Stimulated activated memory B cell treated with anti-CD40 and anti-IgM and Interleukin-4, amounts not matched to agents 10 μg/mL and 1 μg/mL and 100 μg/mL, for 72 hours (primary cell): ENCODE data around the gene DSG4.

Experiments
- ATAC-seq: fragments of 150-1000 bp; cut with Tn5 transposase; 2 replicates; pipeline ENCODE4 v1.10.0; 2021
- H3K27ac Mint-ChIP-seq: one replicate; pipeline ENCODE4 v1.8.0; 2022; ENCODE audit warnings: mild to moderate bottlenecking, mixed read lengths
- H3K27me3 Mint-ChIP-seq: one replicate; pipeline ENCODE4 v1.8.0; 2022; ENCODE audit warnings: mixed read lengths
- H3K36me3 Mint-ChIP-seq: one replicate; pipeline ENCODE4 v1.8.0; 2022; ENCODE audit warnings: mixed read lengths
- H3K4me1 Mint-ChIP-seq: one replicate; pipeline ENCODE4 v1.8.0; 2022; ENCODE audit warnings: mixed read lengths
- H3K4me3 Mint-ChIP-seq: one replicate; pipeline ENCODE4 v1.8.0; 2022; ENCODE audit warnings: mild to moderate bottlenecking, moderate library complexity, mixed read lengths
- H3K9me3 Mint-ChIP-seq: one replicate; pipeline ENCODE4 v1.8.0; 2022; ENCODE audit warnings: mixed read lengths

DSG4 gene

GRCh38 chr18:31424383-31424988 is 47.9 kb downstream of the DSG4 start:
- Mint-ChIP-seq H3K4me1 (no peaks in the 10 kb centered on the region), H3K36me3 (no peaks in the 10 kb centered on the region), H3K9me3 (no peaks in the 10 kb centered on the region), H3K27me3 (no peaks in the 10 kb centered on the region), H3K4me3 (no peak overlapping the region), H3K27ac (no peak overlapping the region)
- no peak for ATAC-seq

DNA sequence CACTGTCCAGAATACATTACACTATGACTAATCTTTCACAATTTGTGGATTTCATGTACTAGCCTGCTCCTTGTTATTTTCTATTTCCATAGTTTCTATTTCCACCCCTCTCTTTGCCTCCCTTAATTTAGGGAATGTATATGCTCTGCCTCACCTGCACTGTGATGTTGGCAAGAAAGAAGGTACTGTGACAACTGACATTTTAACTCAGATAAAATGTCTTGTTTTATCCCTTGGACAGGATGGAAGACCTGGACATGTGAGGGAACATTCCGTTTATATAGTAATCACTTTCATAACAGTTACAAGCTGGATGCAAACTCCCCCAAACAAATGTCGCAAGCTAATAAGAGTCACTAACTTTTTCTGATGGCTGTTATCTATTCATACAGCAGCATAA is 49.4 kb downstream of the DSG4 start:
- no peaks in the 10 kb centered on the region for H3K36me3 Mint-ChIP-seq
- no peak overlapping the region for H3K4me3 Mint-ChIP-seq
- H3K27ac Mint-ChIP-seq: no peak overlapping the region
- H3K27me3 Mint-ChIP-seq: no peaks in the 10 kb centered on the region
- no peaks in the 10 kb centered on the region for H3K9me3 Mint-ChIP-seq
- no peaks in the 10 kb centered on the region for H3K4me1 Mint-ChIP-seq
- no peak for ATAC-seq

GRCh38 chr18:31426871-31427406 is 50.4 kb downstream of the DSG4 start:
- H3K4me3 Mint-ChIP-seq: no peak overlapping the region
- no peaks in the 10 kb centered on the region for H3K36me3 Mint-ChIP-seq
- ATAC-seq: no peak
- no peaks in the 10 kb centered on the region for H3K9me3 Mint-ChIP-seq
- H3K27ac Mint-ChIP-seq: no peak overlapping the region
- no peaks in the 10 kb centered on the region for H3K27me3 Mint-ChIP-seq
- H3K4me1 Mint-ChIP-seq: no peaks in the 10 kb centered on the region

DNA sequence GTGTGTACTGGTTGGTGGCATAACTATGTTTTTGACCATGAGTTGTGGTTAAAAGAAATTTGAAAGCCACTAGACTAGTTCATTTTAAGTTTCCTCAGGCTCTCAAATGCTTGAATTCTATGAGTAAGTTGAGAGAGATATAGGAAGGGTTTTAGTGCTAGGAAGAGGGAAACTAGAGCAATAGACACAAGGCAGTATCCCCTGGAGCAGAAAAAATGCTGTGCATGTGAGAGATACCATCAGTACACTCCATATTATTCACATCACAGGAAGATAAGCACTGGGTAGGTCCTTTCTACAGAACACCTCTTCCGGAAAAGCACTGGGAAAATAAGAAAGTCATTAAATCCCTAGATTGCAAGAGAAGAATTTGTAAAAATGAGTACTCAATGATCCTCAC is 51.6 kb downstream of the DSG4 start:
- no peaks in the 10 kb centered on the region for H3K36me3 Mint-ChIP-seq
- H3K27me3 Mint-ChIP-seq: no peaks in the 10 kb centered on the region
- H3K9me3 Mint-ChIP-seq: peaks cover 5% of the 10 kb centered on the region
- H3K4me1 Mint-ChIP-seq: no peaks in the 10 kb centered on the region
- H3K4me3 Mint-ChIP-seq: no peak overlapping the region
- H3K27ac Mint-ChIP-seq: no peak overlapping the region
- ATAC-seq: no peak

DNA sequence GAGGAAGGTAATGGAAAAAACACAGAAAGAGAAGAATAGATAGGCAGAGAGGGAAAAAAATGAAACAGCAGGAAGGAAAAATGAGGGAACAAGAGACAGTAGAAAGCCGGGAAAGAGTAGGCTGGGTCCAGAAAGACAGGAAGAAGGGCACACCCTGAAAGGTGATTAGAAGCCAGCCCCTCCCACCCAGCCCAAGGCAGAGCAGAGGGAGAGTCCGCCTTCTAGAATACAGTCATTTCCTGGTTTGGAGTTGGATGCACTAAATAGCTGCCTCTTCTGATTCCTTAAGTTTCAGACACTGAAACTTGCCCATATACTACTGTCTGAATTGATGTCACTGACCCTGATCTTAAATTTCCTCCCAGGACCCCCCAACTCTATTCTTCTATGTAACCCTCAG is 53.0 kb downstream of the DSG4 start:
- Mint-ChIP-seq H3K9me3 (peaks cover 8% of the 10 kb centered on the region), H3K27me3 (no peaks in the 10 kb centered on the region), H3K36me3 (no peaks in the 10 kb centered on the region), H3K4me1 (no peaks in the 10 kb centered on the region), H3K27ac (no peak overlapping the region), H3K4me3 (no peak overlapping the region)
- ATAC-seq: no peak

GRCh38 chr18:31430072-31430471 is 53.5 kb downstream of the DSG4 start:
- Mint-ChIP-seq H3K4me1 (no peaks in the 10 kb centered on the region), H3K36me3 (no peaks in the 10 kb centered on the region), H3K27me3 (no peaks in the 10 kb centered on the region), H3K9me3 (peaks cover 8% of the 10 kb centered on the region), H3K27ac (no peak overlapping the region), H3K4me3 (no peak overlapping the region)
- no peak for ATAC-seq

GRCh38 chr18:31430554-31430953 is 54.0 kb downstream of the DSG4 start:
- Mint-ChIP-seq H3K27me3 (no peaks in the 10 kb centered on the region), H3K27ac (no peak overlapping the region), H3K4me3 (no peak overlapping the region), H3K9me3 (peaks cover 8% of the 10 kb centered on the region), H3K36me3 (no peaks in the 10 kb centered on the region), H3K4me1 (no peaks in the 10 kb centered on the region)
- ATAC-seq: no peak

DNA sequence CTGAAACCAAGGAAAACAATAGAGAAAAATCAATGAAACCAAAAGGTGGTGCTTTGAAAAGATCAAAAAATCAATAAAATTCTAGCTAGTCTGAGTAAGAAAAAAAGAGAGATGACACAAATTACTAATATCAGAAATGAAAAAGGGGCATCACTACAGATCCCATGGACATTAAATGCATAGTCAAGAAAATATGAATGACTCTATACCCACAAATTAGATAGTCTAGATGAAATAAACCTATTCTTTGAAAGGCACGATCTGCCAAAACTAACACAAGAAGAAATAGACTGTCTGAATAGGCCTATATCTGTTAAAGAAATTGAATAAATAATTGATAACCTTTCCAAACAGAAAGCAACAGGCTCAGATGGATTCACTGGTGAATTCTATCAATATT is 55.7 kb downstream of the DSG4 start:
- no peaks in the 10 kb centered on the region for H3K36me3 Mint-ChIP-seq
- peaks cover 8% of the 10 kb centered on the region for H3K9me3 Mint-ChIP-seq
- no peaks in the 10 kb centered on the region for H3K4me1 Mint-ChIP-seq
- no peak for ATAC-seq
- H3K4me3 Mint-ChIP-seq: no peak overlapping the region
- H3K27me3 Mint-ChIP-seq: no peaks in the 10 kb centered on the region
- no peak overlapping the region for H3K27ac Mint-ChIP-seq

DNA sequence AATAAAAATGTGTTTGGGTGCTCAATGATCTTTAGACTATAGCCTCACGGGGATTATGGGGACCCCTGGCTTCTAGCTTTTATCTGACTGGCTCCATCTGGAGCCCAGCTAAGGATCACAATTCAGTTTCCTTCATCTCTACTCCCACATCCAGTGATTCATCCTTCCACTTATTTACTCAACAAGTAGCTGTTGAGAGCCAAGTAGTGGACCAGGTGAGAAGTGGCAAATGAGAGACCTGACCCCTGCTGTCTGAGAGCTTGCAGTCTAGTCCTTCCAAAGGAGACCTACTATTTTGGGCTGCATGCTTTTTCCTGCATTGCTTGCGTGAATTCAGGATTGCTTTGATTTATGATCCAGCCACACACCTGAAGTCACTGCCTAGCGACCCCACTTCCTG is 60.2 kb downstream of the DSG4 start:
- peaks cover 8% of the 10 kb centered on the region for H3K9me3 Mint-ChIP-seq
- H3K27ac Mint-ChIP-seq: no peak overlapping the region
- no peaks in the 10 kb centered on the region for H3K27me3 Mint-ChIP-seq
- no peaks in the 10 kb centered on the region for H3K4me1 Mint-ChIP-seq
- H3K4me3 Mint-ChIP-seq: no peak overlapping the region
- ATAC-seq: peak; percentile 24
- no peaks in the 10 kb centered on the region for H3K36me3 Mint-ChIP-seq

GRCh38 chr18:31438402-31438801 is 61.8 kb downstream of the DSG4 start:
- no peaks in the 10 kb centered on the region for H3K4me1 Mint-ChIP-seq
- ATAC-seq: no peak

DNA sequence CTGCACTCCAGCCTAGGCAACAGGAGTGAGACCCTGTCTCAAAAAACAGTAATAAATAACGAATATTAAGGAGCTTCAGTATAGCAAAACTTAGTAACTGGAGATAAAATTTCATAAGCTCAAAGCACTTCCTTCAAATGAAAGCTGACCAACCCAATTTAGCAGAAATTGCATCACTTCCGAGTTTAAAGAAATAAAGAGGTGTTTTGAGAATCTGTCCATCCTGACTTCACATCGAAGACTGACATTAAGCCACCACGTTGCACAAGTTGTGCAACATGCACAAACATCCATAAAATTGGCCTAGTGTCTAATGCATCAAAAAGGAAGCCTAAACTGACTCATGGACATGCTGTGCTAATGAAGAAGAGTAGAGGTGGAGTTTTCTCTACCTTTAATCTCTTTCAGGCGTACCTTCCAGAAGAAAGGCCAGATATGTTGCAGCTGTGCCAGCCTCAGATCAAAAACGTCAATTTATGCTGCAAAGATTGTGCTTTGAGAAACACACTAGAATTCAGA is 63.3 kb downstream of the DSG4 start:
- Mint-ChIP-seq H3K4me1 (no peaks in the 10 kb centered on the region), H3K27ac (no peak overlapping the region), H3K36me3 (no peaks in the 10 kb centered on the region), H3K4me3 (no peak overlapping the region), H3K27me3 (no peaks in the 10 kb centered on the region), H3K9me3 (no peaks in the 10 kb centered on the region)
- ATAC-seq: no peak

More at GRCh38 chr18:31438402-31438801, 61.8 kb downstream of the DSG4 start:
- peaks cover 3% of the 10 kb centered on the region for H3K9me3 Mint-ChIP-seq
- no peak overlapping the region for H3K4me3 Mint-ChIP-seq
- H3K27me3 Mint-ChIP-seq: no peaks in the 10 kb centered on the region
- no peak overlapping the region for H3K27ac Mint-ChIP-seq
- no peaks in the 10 kb centered on the region for H3K36me3 Mint-ChIP-seq

DNA sequence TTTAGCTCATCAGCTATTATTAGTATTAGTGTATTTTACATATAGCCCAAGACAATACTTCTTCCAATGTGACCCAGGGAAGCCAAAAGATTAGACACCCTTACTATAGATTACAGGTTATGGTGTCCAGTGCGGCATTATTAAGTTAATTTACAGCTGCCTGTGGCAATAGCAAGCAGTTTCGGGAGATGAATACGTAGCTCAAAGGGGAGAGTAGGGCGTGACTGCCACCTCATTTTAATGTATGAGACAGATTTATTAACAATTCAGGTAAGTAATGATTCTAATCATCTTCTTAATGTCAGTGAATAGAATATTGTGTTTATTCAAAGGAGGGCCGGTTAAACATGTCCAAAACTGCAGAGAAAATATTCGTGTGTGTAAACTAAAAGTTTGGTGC is 64.2 kb downstream of the DSG4 start:
- no peaks in the 10 kb centered on the region for H3K9me3 Mint-ChIP-seq
- no peak for ATAC-seq
- no peaks in the 10 kb centered on the region for H3K27me3 Mint-ChIP-seq
- no peaks in the 10 kb centered on the region for H3K4me1 Mint-ChIP-seq
- no peak overlapping the region for H3K27ac Mint-ChIP-seq
- H3K36me3 Mint-ChIP-seq: no peaks in the 10 kb centered on the region
- no peak overlapping the region for H3K4me3 Mint-ChIP-seq

DNA sequence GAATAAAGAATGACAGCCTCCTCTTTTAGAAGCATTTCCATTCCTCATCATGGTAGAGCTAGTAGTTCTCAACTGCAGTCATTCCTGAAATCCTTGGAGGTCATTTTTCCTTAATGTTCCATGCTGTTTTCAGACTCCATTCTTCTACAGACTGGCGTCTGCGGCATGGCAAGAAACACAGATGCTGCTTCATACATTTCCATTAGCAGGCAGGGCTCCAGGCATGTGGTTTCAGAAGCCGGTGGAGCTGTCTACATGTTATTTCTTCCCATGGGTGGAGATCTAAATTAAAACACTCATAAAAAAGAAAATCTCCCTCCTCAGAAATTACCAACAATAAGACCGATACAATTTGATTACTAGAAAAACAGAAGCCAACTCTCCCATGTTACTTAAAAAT is 64.9 kb downstream of the DSG4 start:
- Mint-ChIP-seq H3K36me3 (no peaks in the 10 kb centered on the region), H3K27me3 (no peaks in the 10 kb centered on the region), H3K4me1 (no peaks in the 10 kb centered on the region), H3K27ac (no peak overlapping the region), H3K9me3 (no peaks in the 10 kb centered on the region), H3K4me3 (no peak overlapping the region)
- no peak for ATAC-seq

- Mint-ChIP-seq H3K27me3 (no peaks in the 10 kb centered on the region), H3K4me3 (no peak overlapping the region), H3K4me1 (no peaks in the 10 kb centered on the region), H3K27ac (no peak overlapping the region), H3K36me3 (no peaks in the 10 kb centered on the region), H3K9me3 (no peaks in the 10 kb centered on the region)
- ATAC-seq: no peak
Observed at GRCh38 chr18:31444142-31444541, 67.6 kb downstream of the DSG4 start.

DNA sequence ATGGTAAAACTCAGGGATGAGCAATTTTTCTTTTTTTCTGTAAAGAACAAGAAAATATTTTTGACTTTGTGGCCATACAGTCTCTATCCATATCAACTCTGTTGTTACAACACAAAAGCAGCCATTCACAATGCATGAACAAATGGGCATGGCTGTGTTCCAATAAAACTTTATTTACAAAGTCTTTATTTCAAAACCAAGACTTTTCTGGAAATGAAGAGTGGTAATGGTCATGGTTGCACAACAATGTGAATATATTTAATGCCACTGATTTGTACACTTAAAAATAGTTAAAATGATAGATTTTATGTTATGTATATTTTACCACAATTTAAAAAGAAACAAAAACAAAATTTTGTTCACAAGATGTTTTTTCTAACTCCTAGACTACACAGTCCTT is 69.3 kb downstream of the DSG4 start:
- Mint-ChIP-seq H3K9me3 (no peaks in the 10 kb centered on the region), H3K36me3 (no peaks in the 10 kb centered on the region), H3K4me3 (no peak overlapping the region), H3K4me1 (no peaks in the 10 kb centered on the region), H3K27me3 (no peaks in the 10 kb centered on the region), H3K27ac (no peak overlapping the region)
- ATAC-seq: no peak

- no peaks in the 10 kb centered on the region for H3K4me1 Mint-ChIP-seq
- ATAC-seq: no peak
Observed at GRCh38 chr18:31446854-31447253, 70.3 kb downstream of the DSG4 start.

More at GRCh38 chr18:31446854-31447253, 70.3 kb downstream of the DSG4 start:
- no peaks in the 10 kb centered on the region for H3K36me3 Mint-ChIP-seq
- no peaks in the 10 kb centered on the region for H3K9me3 Mint-ChIP-seq
- H3K4me3 Mint-ChIP-seq: no peak overlapping the region
- no peak overlapping the region for H3K27ac Mint-ChIP-seq
- no peaks in the 10 kb centered on the region for H3K27me3 Mint-ChIP-seq
